Peyer's patch (tissue), 4 donors: ENCODE measurements around the gene CRTC2. TPM values are rescaled to one million over a fixed set of nuclear protein-coding genes. Genes with fewer than 3 reads are reported as not detected.

ENCODE experiments used
- DNase-seq, 3 donors: peaks; one replicate each; pipeline ENCODE4 v3.0.0-alpha.2; 2017 to 2019
- H3K27ac ChIP-seq, 4 donors: fragments of 200-600 bp; sonication (generic); one replicate each; pipeline ENCODE4 v1.5.1; 2016 to 2019
- H3K27me3 ChIP-seq, 2 donors: fragments of 200-600 bp; sonication (generic); one replicate each; pipeline ENCODE4 v1.5.1; 2019
- H3K36me3 ChIP-seq, 3 donors: fragments of 200-600 bp; sonication (generic); one replicate each; pipeline ENCODE4 v1.5.1; 2016 to 2019
- H3K4me1 ChIP-seq, 4 donors: fragments of 200-600 bp; sonication (generic); one replicate each; pipeline ENCODE4 v1.5.1; 2016 to 2019
- H3K4me3 ChIP-seq, 4 donors: fragments of 200-600 bp; sonication (generic); 1 replicate in 3 of 4; 2 replicates in 1 of 4; pipeline ENCODE4 v1.5.1; 2016 to 2019; ENCODE audit warnings: mild to moderate bottlenecking in 1 of 4
- H3K9me3 ChIP-seq, 4 donors: fragments of 200-600 bp; sonication (generic); one replicate each; pipeline ENCODE4 v1.5.1; 2016 to 2019; ENCODE audit warnings: mild to moderate bottlenecking in 1 of 4
- POLR2A ChIP-seq, 2 donors: fragments of 450-650 bp; IDR thresholded peaks; one replicate each; pipeline ENCODE4 v1.5.1; 2017; ENCODE audit warnings: antibody characterized with exemption in 2 of 2, mild to moderate bottlenecking in 2 of 2, moderate library complexity in 2 of 2
- total RNA-seq, 4 donors: library from RNA; depleted of rRNA; stranded (reverse); fragments of >200 nt; gene quantifications; one replicate each; pipeline ENCODE4 v1.1.0, GENCODE V29; 2016
- TF ChIP-seq, protein P1 (sequence below), 6 experiments: fragments of 450-650 bp in 4 of 6; fragments of 200-600 bp in 2 of 6; sonication (generic) in 1 of 6; IDR thresholded peaks; one replicate each; pipeline ENCODE4 v1.5.1; 2017 to 2019; ENCODE audit warnings: antibody characterized with exemption in 6 of 6, mild to moderate bottlenecking in 3 of 6, moderate library complexity in 1 of 6

Gene CRTC2
- total RNA-seq, 4 donors from 2014 or later = 20.0 to 42.1 (median 32.4) TPM

- H3K27me3 ChIP-seq = no peaks in the 10 kb centered on the region
- no peaks in the 10 kb centered on the region for H3K9me3 ChIP-seq
- TF ChIP-seq, protein P1, sequence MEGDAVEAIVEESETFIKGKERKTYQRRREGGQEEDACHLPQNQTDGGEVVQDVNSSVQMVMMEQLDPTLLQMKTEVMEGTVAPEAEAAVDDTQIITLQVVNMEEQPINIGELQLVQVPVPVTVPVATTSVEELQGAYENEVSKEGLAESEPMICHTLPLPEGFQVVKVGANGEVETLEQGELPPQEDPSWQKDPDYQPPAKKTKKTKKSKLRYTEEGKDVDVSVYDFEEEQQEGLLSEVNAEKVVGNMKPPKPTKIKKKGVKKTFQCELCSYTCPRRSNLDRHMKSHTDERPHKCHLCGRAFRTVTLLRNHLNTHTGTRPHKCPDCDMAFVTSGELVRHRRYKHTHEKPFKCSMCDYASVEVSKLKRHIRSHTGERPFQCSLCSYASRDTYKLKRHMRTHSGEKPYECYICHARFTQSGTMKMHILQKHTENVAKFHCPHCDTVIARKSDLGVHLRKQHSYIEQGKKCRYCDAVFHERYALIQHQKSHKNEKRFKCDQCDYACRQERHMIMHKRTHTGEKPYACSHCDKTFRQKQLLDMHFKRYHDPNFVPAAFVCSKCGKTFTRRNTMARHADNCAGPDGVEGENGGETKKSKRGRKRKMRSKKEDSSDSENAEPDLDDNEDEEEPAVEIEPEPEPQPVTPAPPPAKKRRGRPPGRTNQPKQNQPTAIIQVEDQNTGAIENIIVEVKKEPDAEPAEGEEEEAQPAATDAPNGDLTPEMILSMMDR (IDR thresholded peaks at IDR 0.05) = no peak
- TF ChIP-seq POLR2A (IDR thresholded peaks at IDR 0.05) = no peak
- peaks cover 0 to 37% (median 3%) of the 10 kb centered on the region in 3 donors for H3K36me3 ChIP-seq
- no peak for DNase-seq
- H3K27ac ChIP-seq = peak overlapping the region; percentile 82 to 99 (median 92)
- peak overlapping the region; percentile 59 to 99 (median 90) for H3K4me3 ChIP-seq
- peaks cover 0 to 30% (median 11%) of the 10 kb centered on the region in 4 donors for H3K4me1 ChIP-seq
Measured at GRCh38 chr1:153991806-153992205, 33.4 kb upstream of the CRTC2 start.

- Histone ChIP-seq H3K36me3 (peaks cover 0 to 37% (median 3%) of the 10 kb centered on the region in 3 donors), H3K9me3 (no peaks in the 10 kb centered on the region), H3K4me1 (peaks cover 0 to 33% (median 13%) of the 10 kb centered on the region in 4 donors), H3K4me3 (peak overlapping the region; percentile 59 to 99 (median 90)), H3K27ac (peak overlapping the region; percentile 82 to 99 (median 92)), H3K27me3 (no peaks in the 10 kb centered on the region)
- DNase-seq = no peak
- TF ChIP-seq, protein P1 (IDR thresholded peaks at IDR 0.05) = no peak
- no peak for TF ChIP-seq POLR2A (IDR thresholded peaks at IDR 0.05)
Measured at GRCh38 chr1:153991151-153991630, 32.8 kb upstream of the CRTC2 start.

DNA sequence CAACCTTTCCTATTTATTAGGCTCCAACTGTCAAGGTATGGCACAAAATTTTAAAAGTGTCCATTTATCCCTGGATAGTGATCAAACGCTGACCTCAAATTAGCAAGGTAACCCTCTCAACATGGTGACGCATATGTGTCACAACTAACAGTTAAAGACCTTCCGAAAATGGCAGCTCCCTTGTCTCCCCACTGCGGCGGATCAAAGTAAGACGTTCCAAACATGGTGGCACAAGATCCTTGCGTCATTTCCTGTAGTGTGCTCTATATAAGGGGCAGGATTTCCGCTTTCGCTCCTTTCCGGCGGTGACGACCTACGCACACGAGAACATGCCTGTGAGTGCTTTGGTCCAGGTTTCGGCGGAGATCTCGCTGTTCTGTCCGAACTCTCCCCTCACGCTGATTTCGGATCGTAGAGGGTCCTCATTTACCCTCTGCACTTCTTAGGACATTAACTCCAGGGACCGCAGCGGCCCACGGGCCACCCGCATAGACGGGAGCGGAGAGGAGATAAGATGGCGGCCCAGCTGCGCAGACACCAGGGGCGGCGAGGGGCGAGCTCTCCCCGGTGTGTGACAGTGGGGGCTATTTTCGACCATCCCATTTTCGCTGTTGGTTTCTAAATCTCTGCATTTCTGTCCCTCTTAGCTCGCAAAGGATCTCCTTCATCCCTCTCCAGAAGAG lies 32.2 kb upstream of the CRTC2 start, which contains the start of gene RPS27:
Gene RPS27 (plus strand): TSS at position 295 of the 683 bp plus-strand sequence. CDS start 35 bp downstream, at position 330.
- peak; percentile 88 to 96 (median 88) for DNase-seq
- Histone ChIP-seq H3K9me3 (no peaks in the 10 kb centered on the region), H3K4me3 (peak within 1 kb of the TSS; percentile 59 to 99 (median 90)), H3K4me1 (peaks cover 0 to 35% (median 13%) of the 10 kb centered on the region in 4 donors), H3K27ac (peak within 1 kb of the TSS; percentile 82 to 99 (median 92)), H3K36me3 (peaks cover 0 to 35% (median 3%) of the 10 kb centered on the region in 3 donors), H3K27me3 (no peaks in the 10 kb centered on the region)
- TF ChIP-seq, protein P1 (IDR thresholded peaks at IDR 0.05) = peak in 3 of 6 experiments; percentile 9
- TF ChIP-seq POLR2A (IDR thresholded peaks at IDR 0.05) = peak; percentile 97 to 99

DNA sequence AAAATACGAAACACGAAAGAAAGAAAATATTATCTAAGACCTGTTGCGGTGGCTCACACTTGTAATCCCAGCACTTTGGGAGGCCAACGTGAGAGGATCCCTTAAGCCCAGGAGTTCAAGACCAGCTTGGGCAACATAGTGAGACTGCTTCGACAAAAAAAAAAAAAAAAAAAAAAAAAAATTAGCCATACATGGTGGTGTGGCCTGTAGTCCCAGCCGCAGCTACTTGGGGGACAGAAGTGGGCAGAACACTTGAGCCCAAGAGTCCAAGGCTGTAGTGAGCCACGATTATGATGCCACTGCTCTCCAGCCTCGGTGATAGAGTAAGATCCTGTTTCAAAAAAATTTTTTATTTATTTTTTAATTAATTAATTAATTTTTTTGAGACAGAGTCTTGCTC lies 29.2 kb upstream of the CRTC2 start:
- DNase-seq = no peak
- Histone ChIP-seq H3K9me3 (no peaks in the 10 kb centered on the region), H3K4me3 (no peak overlapping the region), H3K27ac (no peak overlapping the region), H3K4me1 (peaks cover 0 to 33% (median 11%) of the 10 kb centered on the region in 4 donors), H3K27me3 (no peaks in the 10 kb centered on the region), H3K36me3 (peaks cover 0 to 7% (median under 1%) of the 10 kb centered on the region in 3 donors)
- TF ChIP-seq, protein P1 (IDR thresholded peaks at IDR 0.05) = no peak

GRCh38 chr1:153985941-153986761 lies 27.7 kb upstream of the CRTC2 start, which contains the start of gene RAB13:
Gene RAB13 (minus strand): TSS chr1:153986339. CDS start chr1:153986236, 103 bp downstream.
- peaks cover 0 to 20% (median 2%) of the 10 kb centered on the region in 4 donors for H3K4me1 ChIP-seq
- peak within 1 kb of the TSS; percentile 57 to 80 (median 74) for H3K27ac ChIP-seq
- no peaks in the 10 kb centered on the region for H3K9me3 ChIP-seq
- TF ChIP-seq, protein P1 (IDR thresholded peaks at IDR 0.05) = no peak
- TF ChIP-seq POLR2A (IDR thresholded peaks at IDR 0.05) = peak in 1 of 2 donors; percentile 38
- peak in 2 of 3 donors; percentile 85 to 93 for DNase-seq
- peak within 1 kb of the TSS; percentile 39 to 69 (median 54) for H3K4me3 ChIP-seq
- H3K27me3 ChIP-seq = no peaks in the 10 kb centered on the region
- H3K36me3 ChIP-seq = no peaks in the 10 kb centered on the region
